GM18951 (cell line): Measurements from ENCODE around the gene KRTAP13-3.

Experiments
- POLR2A ChIP-seq: IDR thresholded peaks from 4 replicates; pipeline ENCODE4 v1.6.1; 2011; ENCODE audit warnings: mild to moderate bottlenecking; ENCODE audit not compliant: insufficient read length, insufficient read depth; ENCODE audit errors: extremely low read depth
- in situ Hi-C: fragments of 300-500 bp; cut with MboI; formaldehyde crosslinking; loops from one replicate; pipeline ENCODE4 v1.12.0; 2022; ENCODE audit warnings: low sequenced_read_pairs, mixed read lengths, inconsistent platforms; ENCODE audit not compliant: unreplicated experiment

The KRTAP13-3 gene, protein sequence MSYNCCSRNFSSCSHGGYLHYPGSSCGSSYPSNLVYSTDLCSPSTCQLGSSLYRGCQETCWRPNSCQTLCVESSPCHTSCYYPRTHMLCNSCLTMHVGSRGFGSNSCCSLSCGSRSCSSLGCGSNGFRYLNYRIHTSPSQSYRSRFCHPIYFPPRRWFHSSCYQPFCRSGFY

DNA sequence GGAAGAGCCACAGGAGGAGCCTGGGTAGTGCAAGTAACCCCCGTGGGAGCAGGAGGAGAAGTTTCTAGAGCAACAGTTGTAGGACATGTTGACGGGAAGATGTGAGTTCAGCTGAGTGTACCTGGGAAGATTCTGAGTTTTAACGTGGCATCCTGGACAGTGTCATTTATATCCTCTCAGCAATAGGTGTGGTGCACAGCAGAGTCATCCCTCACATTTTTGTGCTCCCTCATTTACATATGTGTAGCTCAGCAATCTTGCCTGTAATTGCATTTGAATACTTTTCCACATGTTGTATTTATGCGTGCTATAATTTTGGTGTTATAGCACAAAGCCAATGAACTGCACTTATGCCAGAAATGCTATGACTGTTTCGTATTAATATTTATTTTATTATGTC is at the start of gene KRTAP13-3:
Gene KRTAP13-3, minus strand, starts transcription at position 101 of the 400 bp plus-strand sequence. Its CDS starts 14 bp downstream, at position 87.
- TF ChIP-seq POLR2A = no peak
- in situ Hi-C loops = no loop called here

DNA sequence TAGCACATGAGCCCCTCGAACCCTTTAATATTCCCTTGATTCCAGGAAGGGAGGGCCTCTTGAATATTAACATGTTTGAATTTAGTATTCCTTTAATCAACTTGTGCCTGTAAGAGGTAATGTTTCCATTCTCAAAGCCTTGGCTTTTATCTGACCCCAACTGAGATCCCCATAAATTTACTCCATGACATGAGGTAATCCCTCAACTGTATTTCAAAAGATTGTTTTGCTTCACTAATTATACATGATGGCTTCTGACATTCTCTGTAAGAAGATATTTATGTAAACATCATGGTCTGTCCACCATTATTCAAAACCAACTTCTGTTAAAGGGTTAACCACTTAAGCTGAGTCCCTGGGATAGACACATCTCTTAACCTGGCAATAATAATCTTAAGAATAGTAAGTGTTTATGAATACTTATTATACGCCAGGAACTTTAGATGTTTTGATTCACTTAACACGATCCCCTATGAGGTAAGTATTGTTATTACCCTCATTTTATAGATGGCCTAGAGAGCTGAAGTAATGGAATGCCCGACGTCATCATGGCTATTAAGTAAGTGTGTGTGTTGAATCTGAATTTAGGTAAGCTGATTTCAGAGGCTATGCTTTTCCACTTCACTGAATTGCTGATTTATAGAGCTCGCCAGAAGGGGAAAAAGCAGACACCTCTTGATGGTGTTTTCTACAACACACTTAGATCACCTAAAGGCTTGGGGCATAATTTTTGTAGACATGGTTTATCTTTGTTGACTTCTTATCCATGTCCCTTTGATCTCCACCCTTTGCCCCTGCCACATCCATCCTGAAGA is 43.4 kb upstream of the KRTAP13-3 start:
- in situ Hi-C loops = no loop called here
- TF ChIP-seq POLR2A = no peak

DNA sequence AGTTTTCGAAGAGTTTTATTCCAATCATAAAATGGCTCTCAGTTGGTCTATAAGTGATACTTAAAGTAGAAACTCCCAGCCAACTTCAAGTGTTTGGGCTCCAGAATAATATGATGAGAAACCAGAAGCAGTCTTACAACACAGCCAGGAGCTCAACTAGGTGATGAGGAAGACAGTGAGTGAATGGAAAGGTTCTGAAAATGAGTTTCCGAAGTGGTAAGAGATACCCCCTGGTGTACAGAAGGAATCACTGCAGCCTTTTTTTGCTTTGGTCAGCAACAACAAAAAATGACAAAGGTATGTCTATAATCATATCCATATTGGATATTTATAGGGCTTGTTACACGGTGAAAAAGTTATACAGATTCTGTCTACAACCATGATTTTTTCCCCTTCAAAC is 38.0 kb upstream of the KRTAP13-3 start:
- in situ Hi-C loops = no loop called here
- no peak for TF ChIP-seq POLR2A

DNA sequence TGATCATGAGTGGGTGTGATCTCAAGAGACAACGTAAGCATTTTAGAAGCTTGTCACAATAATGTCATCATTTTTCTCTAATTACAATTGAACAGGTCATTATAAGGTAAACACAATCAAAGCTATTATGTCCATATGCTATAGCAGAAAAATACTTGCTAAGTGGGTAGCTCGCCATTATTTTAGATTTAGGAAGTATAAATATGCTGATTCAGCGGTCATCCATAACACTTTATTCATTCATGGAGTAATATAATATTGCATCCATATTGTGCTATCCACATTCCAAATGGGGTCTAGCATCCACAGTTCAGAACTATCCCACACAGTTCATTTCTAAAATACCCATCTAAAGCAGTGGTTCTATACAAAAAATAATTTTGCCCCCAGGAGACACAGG is 22.8 kb upstream of the KRTAP13-3 start:
- TF ChIP-seq POLR2A = no peak
- in situ Hi-C loops = no loop called here

DNA sequence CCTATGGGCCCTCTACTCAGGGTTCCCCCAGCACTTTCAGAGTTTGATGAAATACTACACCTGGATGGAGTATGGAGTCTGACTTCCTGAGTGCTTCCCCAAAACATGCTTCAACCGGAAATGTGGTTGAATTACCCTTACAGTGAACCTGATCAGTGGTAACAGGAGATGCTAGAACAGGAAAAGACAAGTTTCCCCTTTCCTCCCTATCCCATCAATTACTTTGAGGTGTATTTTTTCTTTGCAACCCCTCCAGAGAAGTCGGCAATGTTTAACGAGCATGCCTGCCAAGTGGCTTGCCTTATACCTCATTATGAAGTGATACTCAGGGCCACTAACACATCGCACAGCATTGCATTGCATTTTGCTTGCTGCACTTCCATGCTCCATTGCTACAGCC is 21.3 kb upstream of the KRTAP13-3 start:
- TF ChIP-seq POLR2A = no peak
- in situ Hi-C loops = no loop called here

DNA sequence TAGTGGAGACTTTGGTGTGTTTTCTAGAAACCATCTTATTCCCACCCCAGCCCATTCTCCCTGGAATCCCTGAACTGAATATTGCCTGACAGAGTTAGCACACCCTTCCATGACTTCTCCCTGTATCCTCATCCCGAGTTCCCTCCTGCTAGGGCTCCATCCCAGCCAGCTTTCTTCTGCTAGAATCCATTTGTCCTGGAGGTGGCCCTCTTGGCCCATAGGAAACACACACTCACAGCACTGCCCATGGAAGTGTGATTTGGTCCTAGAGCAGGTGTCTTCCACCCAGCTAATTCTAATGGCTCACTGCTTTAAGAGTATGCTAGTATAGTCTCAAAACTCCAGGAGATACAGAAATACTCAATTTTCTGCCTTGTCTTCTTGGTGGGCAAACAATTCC is 18.5 kb upstream of the KRTAP13-3 start:
- no peak for TF ChIP-seq POLR2A
- in situ Hi-C loops = no loop called here

DNA sequence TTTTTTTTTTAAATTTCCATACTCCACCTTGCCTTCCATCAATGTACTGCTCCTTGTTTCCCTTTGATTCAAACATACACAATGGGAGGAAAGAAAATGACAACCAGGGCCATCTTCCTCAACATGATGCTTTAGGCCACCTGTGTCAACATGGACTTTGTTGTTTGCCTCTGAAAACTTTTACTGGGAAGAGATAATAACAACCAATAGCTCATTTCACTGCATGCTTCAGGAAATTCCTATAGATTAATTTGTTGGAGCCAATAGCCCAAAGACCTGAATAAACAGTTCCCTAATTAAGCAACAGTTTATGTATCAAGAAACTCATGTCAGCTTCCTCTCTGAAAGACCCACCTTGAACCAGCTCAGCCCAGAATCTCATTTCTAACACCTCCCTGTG is 17.5 kb upstream of the KRTAP13-3 start:
- in situ Hi-C loops = no loop called here
- TF ChIP-seq POLR2A = no peak

DNA sequence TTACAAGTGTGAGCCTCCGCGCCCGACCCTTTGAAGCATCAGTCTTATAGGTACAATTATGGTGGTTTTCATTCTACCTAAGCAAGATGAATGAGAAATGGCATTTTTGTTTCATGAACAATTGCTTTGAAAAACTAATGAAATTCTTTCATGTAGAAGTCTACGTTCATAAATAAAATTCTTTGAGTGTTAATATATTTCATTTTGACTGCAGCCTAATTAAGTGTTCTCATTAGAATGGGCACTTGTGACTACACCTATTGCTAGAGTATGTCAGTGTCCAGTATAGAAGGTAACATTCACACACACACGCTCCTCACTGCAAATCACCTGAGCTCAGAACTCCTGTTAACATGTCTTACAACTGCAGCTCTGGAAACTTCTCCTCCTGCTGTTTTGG is 14.2 kb upstream of the KRTAP13-3 start, which contains the start of gene KRTAP15-1:
Gene KRTAP15-1, plus strand, starts transcription at position 301 of the 400 bp plus-strand sequence. Its CDS starts 53 bp downstream, at position 354.
- TF ChIP-seq POLR2A = no peak
- in situ Hi-C loops = no loop called here

DNA sequence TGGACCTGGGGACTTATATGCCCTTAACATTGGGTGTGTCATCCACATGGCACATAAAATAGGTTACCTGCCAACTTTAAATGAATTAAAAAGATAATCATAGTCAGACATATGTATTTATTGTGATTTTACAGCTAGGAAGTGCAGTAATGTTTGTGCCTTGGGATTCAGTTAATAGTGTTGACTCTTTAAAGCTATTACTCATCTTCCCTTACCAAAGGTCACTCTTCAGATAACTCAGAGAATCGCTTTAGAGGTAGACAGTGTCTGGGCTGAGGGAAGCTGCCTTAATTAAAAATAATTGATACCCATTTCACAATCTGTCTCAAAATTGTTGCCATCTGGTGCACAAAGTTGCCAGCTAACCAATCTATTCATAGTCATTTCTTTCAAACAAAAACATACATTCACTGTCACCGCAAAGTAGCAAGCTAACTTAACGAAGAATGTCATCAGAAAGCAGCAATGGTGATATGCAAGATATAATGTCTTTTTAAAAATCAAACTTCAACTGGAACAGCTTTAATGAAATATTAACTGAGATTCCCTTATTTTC is 11.4 kb upstream of the KRTAP13-3 start:
- in situ Hi-C loops = no loop called here
- TF ChIP-seq POLR2A = no peak

DNA sequence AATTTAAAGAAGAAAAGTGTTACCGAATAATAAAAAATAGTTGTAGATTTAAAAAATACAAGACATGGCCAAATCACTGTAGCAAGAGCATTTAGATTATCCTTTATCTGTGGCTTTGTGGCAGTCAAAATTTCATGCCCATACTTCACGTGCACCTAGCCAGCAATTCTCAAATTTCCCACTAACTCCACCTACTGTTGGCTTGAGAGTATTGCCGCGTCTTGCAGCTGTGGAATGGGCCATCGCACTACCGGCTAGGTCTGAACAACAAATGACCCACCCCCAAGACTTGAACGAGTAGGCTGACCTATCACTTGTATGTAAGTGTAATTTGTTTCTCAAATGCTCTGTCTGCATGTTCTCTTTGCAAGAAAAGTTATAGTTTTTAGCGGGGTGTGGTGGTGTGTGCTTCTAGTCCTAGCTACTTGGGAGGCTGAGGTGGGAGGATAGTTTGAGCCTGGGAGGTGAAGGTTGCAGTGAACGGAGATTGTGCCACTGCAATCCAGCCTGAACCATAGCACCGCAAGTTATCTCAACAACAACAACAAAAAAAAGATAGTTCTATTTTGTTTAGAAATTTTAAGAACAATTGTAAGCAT is 8.4 kb upstream of the KRTAP13-3 start:
- in situ Hi-C loops = no loop called here

DNA sequence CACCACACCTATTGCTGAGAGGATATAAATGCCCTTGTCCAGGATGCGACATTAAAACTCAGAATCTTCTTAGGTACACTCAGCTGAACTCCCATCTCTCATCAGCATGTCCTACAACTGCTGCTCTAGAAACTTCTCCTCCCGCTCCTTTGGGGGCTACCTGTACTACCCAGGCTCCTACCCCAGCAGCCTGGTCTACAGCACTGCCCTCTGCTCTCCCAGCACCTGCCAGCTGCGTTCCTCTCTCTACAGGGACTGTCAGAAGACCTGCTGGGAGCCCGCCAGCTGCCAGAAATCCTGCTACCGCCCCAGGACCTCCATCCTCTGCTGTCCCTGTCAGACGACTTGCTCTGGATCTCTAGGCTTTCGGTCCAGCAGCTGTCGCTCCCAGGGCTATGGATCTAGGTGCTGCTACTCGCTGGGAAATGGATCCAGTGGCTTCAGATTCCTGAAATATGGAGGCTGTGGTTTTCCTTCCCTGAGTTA is 4.5 kb upstream of the KRTAP13-3 start, which contains the start of gene KRTAP13-4:
Gene KRTAP13-4, plus strand, starts transcription at position 51 of the 486 bp plus-strand sequence. Its CDS starts 56 bp downstream, at position 107.
- in situ Hi-C loops = no loop called here
- TF ChIP-seq POLR2A = no peak

More for the DNA sequence above, 8.4 kb upstream of the KRTAP13-3 start:
- no peak for TF ChIP-seq POLR2A

DNA sequence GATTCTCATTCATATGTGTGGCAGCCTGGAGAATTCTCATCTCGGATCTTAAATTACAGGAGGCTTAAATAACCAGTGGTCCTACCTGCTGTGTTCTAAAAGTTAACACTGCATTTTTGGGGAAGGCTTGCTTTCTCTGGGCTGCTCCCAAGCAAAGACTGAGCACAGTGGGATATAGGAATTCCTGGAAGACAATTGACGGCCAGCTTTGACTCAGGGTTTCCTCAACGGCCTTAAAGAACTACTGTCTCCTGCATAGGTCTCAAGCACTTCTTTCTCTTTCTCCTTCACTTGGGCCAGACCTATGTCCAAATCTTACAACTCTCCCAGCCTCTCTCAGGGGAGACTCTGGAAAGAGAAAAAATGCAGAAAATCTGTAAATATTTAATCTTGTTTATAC is 1.0 kb upstream of the KRTAP13-3 start:
- no peak for TF ChIP-seq POLR2A
- in situ Hi-C loops = no loop called here

DNA sequence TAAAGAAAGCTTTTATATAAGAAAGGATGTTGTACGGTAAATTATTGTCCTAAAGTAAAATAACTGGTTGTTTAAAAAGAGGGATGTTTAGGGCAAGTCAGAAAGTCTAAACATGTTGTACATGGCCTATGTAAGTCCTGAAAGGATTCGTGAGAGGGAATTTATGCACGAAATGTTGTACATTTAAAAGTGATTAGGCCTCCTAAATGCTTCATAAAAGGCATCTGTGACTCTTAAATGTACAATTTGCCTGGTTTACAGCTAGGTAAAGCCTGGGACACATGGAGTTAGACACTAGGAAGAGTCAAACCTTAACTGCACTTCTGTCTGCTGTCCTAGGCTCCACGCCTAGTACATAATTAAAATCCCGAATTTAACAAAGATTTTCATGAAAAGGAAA is 9.7 kb downstream of the KRTAP13-3 start:
- in situ Hi-C loops = no loop called here
- no peak for TF ChIP-seq POLR2A
